PC-9 (cell line): ENCODE measurements around the gene PHLPP2.

Experiments used
- EZH2 ChIP-seq: fragments of 200-600 bp; sonication (generic); IDR thresholded peaks from 2 replicates; pipeline ENCODE4 v1.8.0; 2017; ENCODE audit warnings: antibody characterized with exemption, low read depth
- TF ChIP-seq, protein P1 (sequence below): fragments of 200-600 bp; sonication (generic); conservative IDR thresholded peaks from 2 replicates; pipeline ENCODE4 v1.6.1; 2017; ENCODE audit warnings: mixed run types, antibody characterized with exemption, mild to moderate bottlenecking, moderate library complexity

DNA sequence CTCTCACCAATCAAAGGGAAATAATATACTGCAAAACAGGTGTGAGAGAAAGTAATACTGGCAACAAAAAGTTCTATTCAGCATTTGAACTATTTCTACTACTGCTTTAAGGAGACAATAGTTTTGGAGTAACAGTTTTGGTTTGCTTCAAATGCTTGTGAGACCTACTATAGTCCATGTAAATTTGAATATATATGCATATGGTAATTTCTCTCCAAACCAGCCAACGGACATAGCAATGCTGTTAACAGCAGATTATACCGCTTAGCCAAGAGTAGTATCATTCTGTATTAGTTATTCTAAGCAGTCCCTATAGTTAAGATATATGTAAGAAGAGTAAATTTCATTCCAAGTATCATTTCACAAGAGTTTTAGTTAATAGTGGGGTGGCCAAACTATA is 18.5 kb downstream of the PHLPP2 start:
- TF ChIP-seq, protein P1, sequence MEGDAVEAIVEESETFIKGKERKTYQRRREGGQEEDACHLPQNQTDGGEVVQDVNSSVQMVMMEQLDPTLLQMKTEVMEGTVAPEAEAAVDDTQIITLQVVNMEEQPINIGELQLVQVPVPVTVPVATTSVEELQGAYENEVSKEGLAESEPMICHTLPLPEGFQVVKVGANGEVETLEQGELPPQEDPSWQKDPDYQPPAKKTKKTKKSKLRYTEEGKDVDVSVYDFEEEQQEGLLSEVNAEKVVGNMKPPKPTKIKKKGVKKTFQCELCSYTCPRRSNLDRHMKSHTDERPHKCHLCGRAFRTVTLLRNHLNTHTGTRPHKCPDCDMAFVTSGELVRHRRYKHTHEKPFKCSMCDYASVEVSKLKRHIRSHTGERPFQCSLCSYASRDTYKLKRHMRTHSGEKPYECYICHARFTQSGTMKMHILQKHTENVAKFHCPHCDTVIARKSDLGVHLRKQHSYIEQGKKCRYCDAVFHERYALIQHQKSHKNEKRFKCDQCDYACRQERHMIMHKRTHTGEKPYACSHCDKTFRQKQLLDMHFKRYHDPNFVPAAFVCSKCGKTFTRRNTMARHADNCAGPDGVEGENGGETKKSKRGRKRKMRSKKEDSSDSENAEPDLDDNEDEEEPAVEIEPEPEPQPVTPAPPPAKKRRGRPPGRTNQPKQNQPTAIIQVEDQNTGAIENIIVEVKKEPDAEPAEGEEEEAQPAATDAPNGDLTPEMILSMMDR: no peak
- TF ChIP-seq EZH2: no peak
